Stimulated activated CD8-positive, alpha-beta memory T cell treated with anti-CD3 and anti-CD28 coated beads, Interleukin-2, amount 100 ng/mL, for 1 hour (primary cell): ENCODE data around the gene CRTAC1.
A peak's percentile ranks its signal among the peaks of the same experiment; 100 is the strongest.

Experiments
- DNase-seq, 2 donors: peaks; one replicate each; pipeline ENCODE4 v3.0.0-alpha.2; 2020; ENCODE audit warnings: low read depth in 2 of 2

Gene CRTAC1

GRCh38 chr10:97923476-97923875 lies 106.9 kb downstream of the CRTAC1 start:
- DNase-seq: no peak

- DNase-seq: no peak
Measured at GRCh38 chr10:97923057-97923456, 107.4 kb downstream of the CRTAC1 start.

- no peak for DNase-seq
Measured at GRCh38 chr10:97922022-97922758, 108.2 kb downstream of the CRTAC1 start.

GRCh38 chr10:97921581-97922021 lies 108.8 kb downstream of the CRTAC1 start:
- no peak for DNase-seq

- no peak for DNase-seq
Measured at GRCh38 chr10:97920865-97921264, 109.6 kb downstream of the CRTAC1 start.

- no peak for DNase-seq
Measured at GRCh38 chr10:97919012-97919411, 111.4 kb downstream of the CRTAC1 start.

GRCh38 chr10:97916586-97916985 lies 113.8 kb downstream of the CRTAC1 start:
- no peak for DNase-seq

- no peak for DNase-seq
Measured at GRCh38 chr10:97915346-97916131, 114.9 kb downstream of the CRTAC1 start.

GRCh38 chr10:97914837-97915211 lies 115.6 kb downstream of the CRTAC1 start:
- DNase-seq: peak; percentile 38 to 53

- DNase-seq: no peak
Measured at GRCh38 chr10:97914171-97914836, 116.1 kb downstream of the CRTAC1 start.

- no peak for DNase-seq
Measured at GRCh38 chr10:97913614-97914013, 116.8 kb downstream of the CRTAC1 start.

GRCh38 chr10:97913193-97913592 lies 117.2 kb downstream of the CRTAC1 start:
- no peak for DNase-seq

- no peak for DNase-seq
Measured at GRCh38 chr10:97911217-97911616, 119.2 kb downstream of the CRTAC1 start.

- no peak for DNase-seq
Measured at GRCh38 chr10:97910661-97911060, 119.8 kb downstream of the CRTAC1 start.

- no peak for DNase-seq
Measured at GRCh38 chr10:97907830-97908229, 122.6 kb downstream of the CRTAC1 start.

- no peak for DNase-seq
Measured at GRCh38 chr10:97907211-97907610, 123.2 kb downstream of the CRTAC1 start.

GRCh38 chr10:97905276-97905675 lies 125.1 kb downstream of the CRTAC1 start:
- no peak for DNase-seq

GRCh38 chr10:97904576-97904975 lies 125.8 kb downstream of the CRTAC1 start:
- DNase-seq: no peak

- DNase-seq: no peak
Measured at GRCh38 chr10:97904018-97904381, 126.4 kb downstream of the CRTAC1 start.

GRCh38 chr10:97903128-97904017 lies 127.0 kb downstream of the CRTAC1 start:
- no peak for DNase-seq

- no peak for DNase-seq
Measured at GRCh38 chr10:97901381-97901780, 129.0 kb downstream of the CRTAC1 start.

- DNase-seq: no peak
Measured at GRCh38 chr10:97898429-97898828, 132.0 kb downstream of the CRTAC1 start.
